BLaER1 (cell line): ENCODE data around the gene TRIM41.

Experiments used
- H3K27ac ChIP-seq: shearing (Covaris generic); formaldehyde crosslinking; 2 replicates; pipeline ENCODE4 v1.8.1; 2022
- H3K27me3 ChIP-seq: shearing (Covaris generic); formaldehyde crosslinking; 2 replicates; pipeline ENCODE4 v1.8.1; 2022
- H3K36me3 ChIP-seq: shearing (Covaris generic); formaldehyde crosslinking; 2 replicates; pipeline ENCODE4 v1.8.1; 2022
- H3K4me1 ChIP-seq: shearing (Covaris generic); formaldehyde crosslinking; 2 replicates; pipeline ENCODE4 v1.8.1; 2022
- H3K4me2 ChIP-seq: shearing (Covaris generic); formaldehyde crosslinking; 2 replicates; pipeline ENCODE4 v1.8.1; 2022
- H3K4me3 ChIP-seq: shearing (Covaris generic); formaldehyde crosslinking; 2 replicates; pipeline ENCODE4 v1.8.1; 2022
- H3K9ac ChIP-seq: shearing (Covaris generic); formaldehyde crosslinking; 2 replicates; pipeline ENCODE4 v1.8.1; 2022
- H3K9me3 ChIP-seq: shearing (Covaris generic); formaldehyde crosslinking; 2 replicates; pipeline ENCODE4 v1.8.1; 2022
- H4K20me1 ChIP-seq: shearing (Covaris generic); formaldehyde crosslinking; 2 replicates; pipeline ENCODE4 v1.8.1; 2022
- Cebpa-rat ChIP-seq: shearing (Covaris generic); IDR thresholded peaks from 2 replicates; pipeline ENCODE4 v1.8.1; 2022

TRIM41 gene

DNA sequence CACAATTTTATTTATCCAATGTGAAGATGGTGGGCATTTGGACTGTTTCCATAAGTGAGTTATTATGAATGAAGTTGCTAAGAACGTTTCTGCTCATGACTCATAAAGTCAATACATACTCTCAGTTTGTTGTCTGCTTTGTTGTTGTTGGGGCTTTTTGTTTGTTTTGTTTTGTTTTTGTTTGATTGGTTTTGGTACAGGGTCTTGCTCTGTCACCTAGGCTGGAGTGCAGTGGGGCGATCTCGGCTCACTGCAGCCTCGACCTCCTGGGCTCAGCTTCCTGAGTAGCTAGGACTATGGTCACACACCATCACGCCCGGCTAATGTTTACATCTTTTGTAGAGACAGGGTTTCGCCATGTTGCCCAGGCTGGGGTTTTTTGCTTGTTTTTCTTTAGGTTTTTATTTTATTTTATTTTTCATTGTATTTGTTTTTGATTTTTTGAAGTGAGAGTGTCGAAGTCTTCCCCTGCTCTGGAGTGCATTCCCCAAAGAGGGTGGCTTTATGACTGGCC, 36.0 kb upstream of the TRIM41 start:
- Histone ChIP-seq H3K36me3 (no peaks in the 10 kb centered on the region), H3K27me3 (no peaks in the 10 kb centered on the region), H3K4me3 (no peak overlapping the region), H3K9me3 (no peaks in the 10 kb centered on the region), H3K27ac (no peak overlapping the region), H3K4me2 (peak overlapping the region; percentile 97), H3K4me1 (peaks cover 36% of the 10 kb centered on the region), H4K20me1 (no peaks in the 10 kb centered on the region), H3K9ac (no peak overlapping the region)
- no peak for TF ChIP-seq Cebpa-rat

DNA sequence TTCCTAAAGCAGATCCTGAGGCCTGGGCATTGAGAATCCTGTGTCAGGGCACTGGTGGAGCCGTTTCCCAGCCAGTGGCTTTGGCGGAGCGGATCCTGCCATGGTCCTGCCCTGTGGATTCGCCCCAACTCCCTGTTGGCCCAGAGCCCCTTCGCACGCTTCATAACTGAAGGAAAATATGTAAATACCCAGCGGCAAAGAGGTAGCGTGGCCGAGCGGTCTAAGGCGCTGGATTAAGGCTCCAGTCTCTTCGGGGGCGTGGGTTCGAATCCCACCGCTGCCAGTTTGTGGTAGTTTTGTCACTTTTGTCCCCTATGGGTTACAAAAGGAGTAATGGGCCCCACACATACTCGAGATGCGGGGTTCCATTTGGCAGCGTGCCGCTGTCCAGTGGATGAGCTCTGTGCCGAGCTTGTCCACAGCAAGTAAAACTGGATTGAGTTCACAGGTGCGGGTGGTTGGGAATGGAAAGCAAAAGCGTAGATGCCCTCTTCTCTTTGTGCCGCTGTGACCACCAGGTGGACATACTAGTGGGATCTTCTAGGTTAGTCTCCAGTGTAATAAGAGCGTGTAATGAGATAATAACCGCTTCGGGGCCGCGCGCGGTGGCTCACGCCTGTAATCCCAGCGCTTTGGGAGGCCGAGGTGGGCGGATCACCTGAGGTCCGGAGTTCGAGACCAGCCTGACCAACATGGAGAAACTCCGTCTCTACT, 35.4 kb upstream of the TRIM41 start:
- Histone ChIP-seq H4K20me1 (no peaks in the 10 kb centered on the region), H3K27ac (no peak overlapping the region), H3K36me3 (no peaks in the 10 kb centered on the region), H3K4me1 (peaks cover 36% of the 10 kb centered on the region), H3K4me3 (peak overlapping the region; percentile 87), H3K9me3 (no peaks in the 10 kb centered on the region), H3K4me2 (peak overlapping the region; percentile 97), H3K27me3 (no peaks in the 10 kb centered on the region), H3K9ac (no peak overlapping the region)
- no peak for TF ChIP-seq Cebpa-rat

DNA sequence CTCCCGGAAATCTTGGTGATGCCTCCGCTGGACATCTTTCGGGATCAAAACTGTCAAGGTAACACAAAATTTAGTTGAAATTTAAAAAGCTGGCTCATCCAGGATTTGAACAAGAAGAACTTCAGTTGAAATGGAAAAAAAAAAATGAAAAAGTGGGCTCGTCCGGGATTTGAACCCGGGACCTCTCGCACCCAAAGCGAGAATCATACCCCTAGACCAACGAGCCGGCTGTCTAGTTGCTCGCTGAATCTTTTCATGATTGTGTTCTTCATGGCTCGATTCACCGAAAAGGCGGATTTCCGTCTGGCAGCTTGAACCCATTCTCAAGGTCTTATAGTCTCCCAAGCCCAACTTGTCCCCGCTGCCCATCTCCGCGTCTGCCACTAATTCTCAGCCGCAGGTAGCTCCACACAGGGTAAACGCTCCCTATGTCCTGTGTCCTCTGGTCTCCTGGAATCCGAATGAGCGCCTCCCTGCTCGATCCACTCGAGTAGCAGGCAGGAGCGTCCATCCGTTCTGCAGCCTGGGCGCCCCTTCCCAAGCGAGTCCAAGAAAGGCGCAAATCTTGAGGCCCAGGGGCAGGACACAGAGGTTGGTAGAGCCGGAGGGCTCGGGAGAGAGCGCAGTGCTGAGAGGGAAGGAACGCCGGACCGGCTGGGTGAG, 34.2 kb upstream of the TRIM41 start:
- no peaks in the 10 kb centered on the region for H3K36me3 ChIP-seq
- peak overlapping the region; percentile 87 for H3K4me3 ChIP-seq
- H3K27me3 ChIP-seq = no peaks in the 10 kb centered on the region
- H3K27ac ChIP-seq = peak overlapping the region; percentile 89
- no peaks in the 10 kb centered on the region for H3K9me3 ChIP-seq
- peaks cover 42% of the 10 kb centered on the region for H3K4me1 ChIP-seq
- H3K9ac ChIP-seq = peak overlapping the region; percentile 88
- H4K20me1 ChIP-seq = no peaks in the 10 kb centered on the region
- no peak for TF ChIP-seq Cebpa-rat
- H3K4me2 ChIP-seq = peak overlapping the region; percentile 97

DNA sequence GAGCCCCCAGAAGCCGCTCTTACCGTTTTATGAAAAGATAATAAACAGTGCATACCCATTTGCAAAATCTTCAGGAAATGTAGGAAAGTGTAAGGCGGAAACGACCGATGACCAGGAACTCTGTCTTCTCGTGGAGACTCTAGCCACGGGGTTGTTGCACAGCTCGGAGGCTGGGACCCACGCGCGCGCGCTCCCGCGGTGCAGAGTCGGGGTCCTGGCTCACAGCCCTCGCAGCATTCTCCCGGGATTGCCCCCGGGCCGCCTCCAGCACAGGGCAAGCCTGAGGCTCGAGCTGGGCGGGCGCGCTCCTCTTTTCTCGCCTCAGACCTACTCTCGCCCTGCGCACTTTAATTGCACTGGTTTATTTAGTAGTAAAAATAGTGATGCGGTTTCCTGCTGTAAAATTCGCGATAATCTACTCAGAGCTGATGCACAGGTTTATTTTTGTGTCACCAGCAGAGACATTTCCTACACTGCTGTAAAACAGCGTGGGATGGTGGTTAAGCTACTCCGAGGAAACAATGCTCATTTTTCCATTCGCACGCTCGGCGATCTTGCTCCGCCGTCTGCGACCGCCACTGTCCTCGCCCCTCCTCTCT, 33.6 kb upstream of the TRIM41 start:
- Histone ChIP-seq H3K4me3 (peak overlapping the region; percentile 87), H3K27ac (peak overlapping the region; percentile 89), H3K9me3 (no peaks in the 10 kb centered on the region), H3K36me3 (0 out of 2 replicates have a peak, but pooled peaks cover 3% of the 10 kb centered on the region), H3K9ac (peak overlapping the region; percentile 88), H3K4me2 (peak overlapping the region; percentile 97), H3K27me3 (no peaks in the 10 kb centered on the region), H3K4me1 (peaks cover 44% of the 10 kb centered on the region), H4K20me1 (no peaks in the 10 kb centered on the region)
- no peak for TF ChIP-seq Cebpa-rat

DNA sequence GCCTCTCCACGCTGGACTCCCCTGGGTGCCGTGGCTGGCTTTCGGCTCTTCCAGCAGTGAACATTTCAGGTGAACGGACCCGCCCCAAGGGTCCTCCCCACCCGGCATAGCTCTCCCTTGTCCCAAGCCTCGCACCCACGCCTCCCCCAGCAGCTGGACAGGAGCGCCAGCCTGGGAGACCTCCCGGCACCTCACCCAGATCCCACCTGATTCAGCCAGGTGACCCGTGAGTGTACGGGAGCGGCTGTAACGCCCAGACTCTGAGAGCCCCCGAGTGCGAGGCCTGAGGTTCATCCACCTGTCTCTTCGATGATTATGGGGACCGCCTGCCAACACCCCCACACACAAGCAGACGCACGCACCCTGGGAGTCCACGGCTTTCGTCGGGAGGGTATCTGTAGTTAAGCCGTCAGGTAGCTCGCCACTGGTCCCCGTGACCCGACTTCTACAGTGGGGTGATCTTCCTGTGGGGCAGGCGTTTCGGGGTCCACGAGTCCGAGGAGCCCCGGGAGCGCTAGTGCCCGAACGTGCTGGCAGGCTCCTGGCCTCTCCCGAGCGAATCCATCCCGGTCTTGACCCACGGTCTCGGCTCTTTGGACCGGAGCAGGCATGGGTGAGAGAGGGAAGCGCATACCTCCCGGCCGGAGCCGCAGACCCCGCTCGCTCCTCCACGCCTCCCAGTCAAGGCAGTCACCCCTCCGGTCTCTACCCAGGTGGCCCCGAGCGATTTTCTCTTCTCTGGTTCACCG, 32.9 kb upstream of the TRIM41 start:
- Histone ChIP-seq H3K36me3 (peaks cover 10% of the 10 kb centered on the region; the same call in 1 of the 2 replicates), H3K4me1 (peaks cover 39% of the 10 kb centered on the region), H3K4me3 (peak overlapping the region; percentile 87), H3K27me3 (no peaks in the 10 kb centered on the region), H3K4me2 (peak overlapping the region; percentile 97), H4K20me1 (no peaks in the 10 kb centered on the region), H3K9ac (peak overlapping the region; percentile 88), H3K27ac (peak overlapping the region; percentile 89), H3K9me3 (no peaks in the 10 kb centered on the region)
- TF ChIP-seq Cebpa-rat = no peak

DNA sequence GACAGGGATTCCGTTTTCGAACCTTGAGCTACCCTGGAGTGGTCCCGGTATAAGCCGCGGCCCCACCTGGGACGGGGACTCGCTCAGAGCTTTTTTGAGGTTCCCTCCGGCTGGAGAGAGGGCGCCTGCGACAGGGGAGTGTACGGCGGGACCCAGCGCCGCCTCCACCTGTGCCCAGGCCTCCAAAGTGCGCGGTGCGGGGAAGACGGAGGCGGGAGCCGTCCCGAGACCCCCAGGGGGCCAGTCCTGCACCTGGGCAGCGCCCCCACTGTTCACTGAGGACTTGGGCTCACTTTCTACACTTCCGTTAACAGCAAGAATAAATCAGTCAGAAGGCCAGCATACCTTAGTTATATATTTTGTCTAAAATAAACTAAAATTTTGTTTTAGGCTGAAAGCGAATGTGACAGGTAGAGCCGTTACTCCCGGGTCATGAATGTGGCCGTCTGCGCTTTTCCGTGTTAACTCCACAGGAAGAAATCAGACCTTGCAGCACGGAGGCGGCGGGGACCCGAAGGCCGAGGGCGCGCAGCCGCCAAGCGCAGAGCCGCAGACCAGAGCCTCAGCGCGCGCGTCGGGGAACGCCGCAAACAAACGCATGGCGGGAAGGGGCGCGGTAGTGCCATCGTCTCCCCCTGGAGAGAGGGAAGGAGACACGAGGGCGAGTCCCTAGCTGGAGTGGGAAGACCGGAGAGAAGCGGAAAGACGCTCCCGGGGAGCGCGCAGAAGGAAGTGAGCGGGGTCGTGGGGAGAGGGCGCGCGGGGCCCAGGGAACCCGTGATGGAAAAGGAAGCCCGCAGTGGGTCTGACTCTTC, 32.2 kb upstream of the TRIM41 start:
- Histone ChIP-seq H3K4me3 (peak overlapping the region; percentile 87), H3K4me1 (peaks cover 31% of the 10 kb centered on the region), H3K9me3 (no peaks in the 10 kb centered on the region), H3K36me3 (peaks cover 13% of the 10 kb centered on the region; the same call in 1 of the 2 replicates), H3K4me2 (peak overlapping the region; percentile 97), H3K27me3 (no peaks in the 10 kb centered on the region), H3K27ac (peak overlapping the region; percentile 89), H3K9ac (peak overlapping the region; percentile 88), H4K20me1 (no peaks in the 10 kb centered on the region)
- no peak for TF ChIP-seq Cebpa-rat

DNA sequence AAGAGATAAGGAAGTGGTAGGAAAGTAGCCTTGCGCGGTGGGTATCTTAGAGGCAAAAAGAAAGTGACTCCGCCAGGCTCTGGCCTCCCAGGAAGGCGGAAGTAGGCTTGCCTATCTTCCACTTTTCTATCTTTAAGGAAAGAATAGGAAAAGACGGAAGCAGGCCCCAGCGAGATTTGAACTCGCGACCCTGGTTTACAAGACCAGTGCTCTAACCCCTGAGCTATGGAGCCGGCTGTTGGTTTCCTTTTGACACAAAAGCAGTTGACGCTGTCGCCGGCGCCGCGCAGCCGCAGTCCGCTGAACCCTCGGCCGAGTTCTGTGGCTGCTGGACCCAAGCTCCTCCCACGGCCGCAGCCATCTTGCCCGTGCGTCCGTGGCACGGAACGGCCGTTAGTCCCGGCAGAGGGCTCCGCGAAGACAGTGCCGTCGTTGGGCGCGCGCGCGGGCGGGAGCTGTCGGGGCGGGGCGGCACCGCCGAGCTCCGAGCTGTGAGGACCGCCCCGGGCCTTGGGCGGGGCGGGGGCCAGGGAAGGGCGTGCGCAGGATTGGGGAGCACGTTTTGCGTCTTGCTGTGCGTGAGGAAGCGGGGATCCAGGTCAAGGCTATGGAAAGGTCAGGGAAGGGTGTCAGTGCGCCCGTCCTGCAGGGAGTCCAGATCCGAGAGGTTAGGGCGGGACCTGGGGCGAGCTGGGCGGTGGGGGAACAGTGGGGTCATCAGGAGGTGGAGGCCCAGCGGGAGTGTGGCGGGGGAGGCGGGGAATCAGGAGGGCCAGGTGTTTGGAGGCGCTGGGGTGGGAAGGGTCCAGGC, 31.4 kb upstream of the TRIM41 start:
- Histone ChIP-seq H3K27me3 (no peaks in the 10 kb centered on the region), H3K27ac (peak overlapping the region; percentile 89), H3K9me3 (no peaks in the 10 kb centered on the region), H3K9ac (peak overlapping the region; percentile 88), H3K4me3 (peak overlapping the region; percentile 87), H3K36me3 (peaks cover 13% of the 10 kb centered on the region; the same call in 1 of the 2 replicates), H3K4me2 (peak overlapping the region; percentile 99), H3K4me1 (peaks cover 31% of the 10 kb centered on the region), H4K20me1 (no peaks in the 10 kb centered on the region)
- no peak for TF ChIP-seq Cebpa-rat

DNA sequence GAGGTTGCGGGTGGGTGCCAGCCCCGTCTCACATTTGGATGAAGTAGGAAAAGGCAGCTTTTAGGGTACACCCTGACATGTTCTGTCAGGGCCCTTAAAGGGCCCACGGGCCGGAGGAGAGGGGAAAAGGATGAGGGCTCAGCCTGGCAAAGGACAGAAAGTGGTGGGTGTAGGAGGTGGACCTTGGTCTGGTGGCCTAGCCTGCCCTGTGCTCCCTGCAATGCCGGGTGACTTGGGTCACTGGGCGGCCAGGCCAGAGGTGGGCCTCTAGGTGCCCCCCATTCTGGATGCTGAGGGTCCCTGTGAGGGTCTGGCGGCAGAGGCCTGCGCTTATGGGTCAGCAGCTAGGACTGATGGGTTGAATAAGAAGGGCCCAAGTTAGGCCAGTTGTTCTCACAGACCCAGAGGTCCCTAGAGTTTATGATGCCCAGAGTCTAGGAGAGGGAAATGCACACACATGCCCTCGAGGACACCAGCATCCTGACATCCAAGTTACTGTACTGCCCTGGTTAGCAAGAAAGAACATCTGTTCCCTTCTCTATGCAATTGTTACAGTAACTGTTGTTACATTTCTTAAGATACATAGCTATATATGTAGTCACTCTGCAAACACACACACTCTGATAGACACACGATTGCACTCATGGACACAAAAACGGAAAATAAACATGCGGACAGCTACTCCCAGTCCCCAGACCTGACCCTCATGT, 30.6 kb upstream of the TRIM41 start:
- H3K4me1 ChIP-seq = peaks cover 32% of the 10 kb centered on the region
- peak overlapping the region; percentile 87 for H3K4me3 ChIP-seq
- H4K20me1 ChIP-seq = no peaks in the 10 kb centered on the region
- peak overlapping the region; percentile 99 for H3K4me2 ChIP-seq
- H3K27ac ChIP-seq = peak overlapping the region; percentile 89
- H3K9me3 ChIP-seq = no peaks in the 10 kb centered on the region
- TF ChIP-seq Cebpa-rat = no peak
- H3K27me3 ChIP-seq = no peaks in the 10 kb centered on the region
- peak overlapping the region; percentile 88 for H3K9ac ChIP-seq
- H3K36me3 ChIP-seq = peaks cover 13% of the 10 kb centered on the region; the same call in 1 of the 2 replicates
